IMR-90 (cell line): ENCODE results near the gene HTR2A. TPM values are rescaled to one million over a fixed set of nuclear protein-coding genes. Genes with fewer than 3 reads are reported as not detected.

ENCODE experiments used
- ATAC-seq: fragments of 200-7000 bp; cut with Tn5 transposase; 2 replicates; pipeline ENCODE4 v1.9.1; 2020; ENCODE audit warnings: low read depth, mild to moderate bottlenecking, moderate library complexity
- BruUV-seq: library from RNA; stranded (reverse); fragments of 400-500 nt; replicated peaks from 2 replicates; lab custom pipeline; 2021; lab: Mats Ljungman, UMichigan
- CTCF ChIA-PET: fragments of 300-600 bp; formaldehyde crosslinking; extraction: SDS; loops from one replicate; lab custom pipeline; 2021; ENCODE audit warnings: antibody characterized with exemption; lab: Yijun Ruan, JAX
- POLR2A ChIA-PET: fragments of 300-600 bp; sonication (Branson Sonifier 250); formaldehyde crosslinking; loops from one replicate; lab custom pipeline; 2022; ENCODE audit warnings: antibody characterized with exemption; ENCODE audit not compliant: unreplicated experiment; lab: Charles Lee
- DNase-seq: peaks from one replicate; pipeline ENCODE4 v3.0.0; 2013
- H2AFZ ChIP-seq: replicated peaks from 2 replicates; pipeline ENCODE3; 2013; ENCODE audit warnings: low read length, mild to moderate bottlenecking; ENCODE audit not compliant: poor library complexity
- H2AK5ac ChIP-seq: 2 replicates; pipeline ENCODE4 v1.6.1; 2013; ENCODE audit warnings: low read depth, low read length, inconsistent platforms
- H2AK9ac ChIP-seq: replicated peaks from 2 replicates; pipeline ENCODE3; 2013; ENCODE audit warnings: mild to moderate bottlenecking, low read depth, low read length, moderate library complexity; ENCODE audit not compliant: poor library complexity
- H2BK120ac ChIP-seq: 2 replicates; pipeline ENCODE4 v1.6.1; 2013; ENCODE audit warnings: low read depth, low read length, inconsistent platforms
- H2BK15ac ChIP-seq: 3 replicates; pipeline ENCODE4 v1.6.1; 2013; ENCODE audit warnings: low read depth, low read length, inconsistent platforms
- H2BK20ac ChIP-seq: 2 replicates; pipeline ENCODE4 v1.6.1; 2013; ENCODE audit warnings: low read depth, mild to moderate bottlenecking, inconsistent platforms, low read length, moderate library complexity
- H2BK5ac ChIP-seq: 2 replicates; pipeline ENCODE4 v1.6.1; 2013; ENCODE audit warnings: mild to moderate bottlenecking, low read depth, low read length, inconsistent platforms; ENCODE audit not compliant: poor library complexity, severe bottlenecking
- H3K14ac ChIP-seq: replicated peaks from 2 replicates; pipeline ENCODE4 v1.6.1; 2013; ENCODE audit warnings: low read depth, low read length, inconsistent platforms
- H3K18ac ChIP-seq: 2 replicates; pipeline ENCODE4 v1.6.1; 2013; ENCODE audit warnings: low read depth, low read length, control low read depth
- H3K23ac ChIP-seq: 2 replicates; pipeline ENCODE4 v1.6.1; 2013; ENCODE audit warnings: low read depth, low read length, inconsistent platforms
- H3K27ac ChIP-seq: 2 replicates; pipeline ENCODE4 v1.5.1; 2013; ENCODE audit warnings: mild to moderate bottlenecking, control low read depth, low read length; ENCODE audit not compliant: insufficient read depth
- H3K27me3 ChIP-seq: 2 replicates; pipeline ENCODE4 v1.6.1; 2013; ENCODE audit warnings: low read length; ENCODE audit not compliant: control insufficient read depth, insufficient read depth
- H3K36me3 ChIP-seq: 2 replicates; pipeline ENCODE4 v1.6.1; 2013; ENCODE audit warnings: low read length, mixed read lengths; ENCODE audit not compliant: control insufficient read depth, insufficient read depth
- H3K4ac ChIP-seq: 2 replicates; pipeline ENCODE4 v1.6.1; 2013; ENCODE audit warnings: low read depth, low read length, inconsistent platforms
- H3K4me1 ChIP-seq: 2 replicates; pipeline ENCODE4 v1.6.1; 2013; ENCODE audit warnings: low read length, mixed read lengths; ENCODE audit not compliant: control insufficient read depth, insufficient read depth
- H3K4me2 ChIP-seq: 2 replicates; pipeline ENCODE4 v1.6.1; 2013; ENCODE audit warnings: low read depth, mild to moderate bottlenecking, control low read depth, low read length, moderate library complexity
- H3K4me3 ChIP-seq: 2 replicates; pipeline ENCODE4 v1.5.1; 2013; ENCODE audit warnings: low read depth, mild to moderate bottlenecking, control low read depth, low read length, moderate library complexity; ENCODE audit not compliant: insufficient read depth
- H3K56ac ChIP-seq: 2 replicates; pipeline ENCODE4 v1.6.1; 2013; ENCODE audit warnings: low read length, inconsistent platforms; ENCODE audit not compliant: insufficient read depth; ENCODE audit errors: extremely low read depth
- H3K79me1 ChIP-seq, 2 experiments: 2 replicates each; pipeline ENCODE4 v1.6.1; 2013; ENCODE audit warnings: low read length in 2 of 2, inconsistent platforms in 1 of 2, low read depth in 1 of 2
- H3K9ac ChIP-seq: 2 replicates; pipeline ENCODE4 v1.6.1; 2013; ENCODE audit warnings: low read depth, low read length, control low read depth
- H3K9me1 ChIP-seq: 2 replicates; pipeline ENCODE4 v1.6.1; 2013; ENCODE audit warnings: low read length, inconsistent platforms; ENCODE audit not compliant: insufficient read depth
- H3K9me3 ChIP-seq: 2 replicates; pipeline ENCODE4 v1.6.1; 2013; ENCODE audit warnings: low read length; ENCODE audit not compliant: control insufficient read depth, insufficient read depth
- H4K20me1 ChIP-seq: 2 replicates; pipeline ENCODE4 v1.6.1; 2013; ENCODE audit warnings: low read length, inconsistent platforms; ENCODE audit not compliant: insufficient read depth
- H4K5ac ChIP-seq: 2 replicates; pipeline ENCODE4 v1.6.1; 2013; ENCODE audit warnings: mild to moderate bottlenecking, low read depth, low read length, control low read depth
- H4K8ac ChIP-seq, 2 experiments: 2 replicates each; pipeline ENCODE4 v1.6.1; 2013; ENCODE audit warnings: low read depth in 2 of 2, low read length in 2 of 2, control low read depth in 1 of 2, inconsistent platforms in 1 of 2
- H4K91ac ChIP-seq: 2 replicates; pipeline ENCODE4 v1.6.1; 2013; ENCODE audit warnings: low read depth, low read length, inconsistent platforms; ENCODE audit not compliant: insufficient read depth
- CHD1 ChIP-seq: IDR thresholded peaks from 2 replicates; pipeline ENCODE4 v1.6.1; 2012; ENCODE audit warnings: low read depth, low read length, improper control_type of control experiment
- CTCF ChIP-seq: conservative IDR thresholded peaks from 2 replicates; pipeline ENCODE4 v1.5.1; 2012; ENCODE audit warnings: mild to moderate bottlenecking, low read depth, low read length, improper control_type of control experiment
- FOS ChIP-seq: fragments of 150-350 bp; IDR thresholded peaks from 2 replicates; pipeline ENCODE4 v1.6.1; 2016; ENCODE audit warnings: low read depth, low read length
- MAFK ChIP-seq: IDR thresholded peaks from 2 replicates; pipeline ENCODE4 v1.6.1; 2012; ENCODE audit warnings: low read depth, low read length, improper control_type of control experiment
- MXI1 ChIP-seq: IDR thresholded peaks from 2 replicates; pipeline ENCODE4 v1.6.1; 2012; ENCODE audit warnings: low read depth, mild to moderate bottlenecking, low read length, moderate library complexity, borderline replicate concordance
- NFE2L2 ChIP-seq: fragments of 150-350 bp; IDR thresholded peaks from 2 replicates; pipeline ENCODE4 v1.6.1; 2016; ENCODE audit warnings: low read depth, mild to moderate bottlenecking, low read length
- POLR2A ChIP-seq: IDR thresholded peaks from 2 replicates; pipeline ENCODE4 v1.6.1; 2012; ENCODE audit warnings: mild to moderate bottlenecking, low read depth, low read length
- RCOR1 ChIP-seq: IDR thresholded peaks from 2 replicates; pipeline ENCODE4 v1.6.1; 2012; ENCODE audit warnings: mild to moderate bottlenecking, low read length, improper control_type of control experiment; ENCODE audit not compliant: insufficient replicate concordance
- SMC3 ChIP-seq: fragments of 150-350 bp; IDR thresholded peaks from 2 replicates; pipeline ENCODE4 v1.6.1; 2016; ENCODE audit warnings: low read depth, mild to moderate bottlenecking, antibody characterized with exemption, low read length, moderate library complexity
- USF2 ChIP-seq: fragments of 150-350 bp; IDR thresholded peaks from 2 replicates; pipeline ENCODE4 v1.6.1; 2017; ENCODE audit warnings: mild to moderate bottlenecking, antibody characterized with exemption, low read length, low read depth
- WGBS, 2 experiments: methylation state at CpG; one replicate each; pipeline versions ENCODE4 v1.1.5 to v1.1.7; 2013; ENCODE audit warnings: missing lambda C conversion rate in 2 of 2; ENCODE audit not compliant: insufficient read length in 1 of 2; ENCODE audit errors: extremely low coverage in 2 of 2; 5-methylcytosine and 5-hydroxymethylcytosine counted together
- dilution Hi-C: fragments of 300-500 bp; cut with HindIII; formaldehyde crosslinking; loops from one replicate; pipeline ENCODE4 v1.14.3; 2018; ENCODE audit warnings: low sequenced_read_pairs; ENCODE audit not compliant: unreplicated experiment
- in situ Hi-C: fragments of 300-500 bp; cut with MboI; formaldehyde crosslinking; loops from 3 replicates; pipeline ENCODE4 v1.14.3; 2019; ENCODE audit warnings: low sequenced_read_pairs, inconsistent platforms, mixed read lengths
- intact Hi-C: fragments of 100-400 bp; cut with micrococcal nuclease; formaldehyde crosslinking; loops from 2 replicates; pipeline ENCODE4 v1.10.0; 2022
- polyA plus RNA-seq, 3 experiments: library from polyadenylated mRNA; depleted of rRNA; stranded (reverse); fragments of >200 nt; gene quantifications; 2 replicates each; pipeline ENCODE4 v1.2.3, GENCODE V29; 2012; ENCODE audit warnings: low replicate concordance in 1 of 3
- total RNA-seq: library from RNA; depleted of rRNA; stranded (reverse); fragments of >200 nt; gene quantifications from 2 replicates; pipeline ENCODE4 v1.2.3, GENCODE V29; 2012

HTR2A gene
- total and polyA plus RNA-seq, 2 of the 4 experiments (the other 2 are of a cell fraction), result 0.02 TPM; not detected in 1

- Histone ChIP-seq H2BK5ac (no peak overlapping the region), H3K36me3 (no peaks in the 10 kb centered on the region), H3K4me1 (no peaks in the 10 kb centered on the region), H4K91ac (no peak overlapping the region), H2BK20ac (no peak overlapping the region), H4K8ac (no peak overlapping the region), H2BK120ac (no peak overlapping the region), H4K5ac (no peak overlapping the region), H3K4me2 (no peak overlapping the region), H2AK5ac (no peak overlapping the region), H3K18ac (no peak overlapping the region), H2AK9ac (no peak overlapping the region), H3K14ac (no peak overlapping the region), H4K20me1 (no peaks in the 10 kb centered on the region), H3K9me3 (no peaks in the 10 kb centered on the region), H3K4me3 (no peak overlapping the region), H2AFZ (no peak overlapping the region), H3K23ac (no peak overlapping the region), H3K4ac (no peak overlapping the region), H3K79me1 (no peaks in the 10 kb centered on the region), H3K27ac (no peak overlapping the region), H3K9ac (no peak overlapping the region), H3K9me1 (no peaks in the 10 kb centered on the region), H2BK15ac (no peak overlapping the region), H3K56ac (no peak overlapping the region), H3K27me3 (peaks cover 5% of the 10 kb centered on the region; the same call in 1 of the 2 replicates)
- WGBS, 2 experiments, result 80% methylated on average over 3 of the region's 6 CpGs; no CpG with 5 or more reads in 1 of the 2 experiments
- ChIA-PET CTCF (no interaction called here), POLR2A (interaction anchor here (0.6 kb wide), 1 partner anchor 583 kb away, joined by 8 read pairs; no protein-coding TSS in a partner anchor)
- intact Hi-C loops (loop anchor here (5.0 kb wide), 1 partner anchor 58 kb away; no protein-coding TSS in a partner anchor), in situ Hi-C loops (loop anchor here (5.0 kb wide), 1 partner anchor 943 kb away; no protein-coding TSS in a partner anchor), dilution Hi-C loops (no loop called here)
- BruUV-seq, result no TSS peak
- DNase-seq (no peak), ATAC-seq (no peak)
- TF ChIP-seq FOS, result no peak
- no peak for TF ChIP-seq POLR2A
- no peak for TF ChIP-seq MAFK
- no peak for TF ChIP-seq USF2
- no peak for TF ChIP-seq CHD1
- no peak for TF ChIP-seq CTCF
- no peak for TF ChIP-seq RCOR1
- no peak for TF ChIP-seq MXI1
- TF ChIP-seq NFE2L2, result no peak
- no peak for TF ChIP-seq SMC3
Measured at GRCh38 chr13:46834657-46835056, 62.2 kb downstream of the HTR2A start.
